ENCODE results near the gene TESK1.
"Not testable (repeated sequence)": the region's sequence is repeated elsewhere in the genome, so short reads cannot be mapped to it uniquely, and the experiment has no call there.

The TESK1 gene

DNA sequence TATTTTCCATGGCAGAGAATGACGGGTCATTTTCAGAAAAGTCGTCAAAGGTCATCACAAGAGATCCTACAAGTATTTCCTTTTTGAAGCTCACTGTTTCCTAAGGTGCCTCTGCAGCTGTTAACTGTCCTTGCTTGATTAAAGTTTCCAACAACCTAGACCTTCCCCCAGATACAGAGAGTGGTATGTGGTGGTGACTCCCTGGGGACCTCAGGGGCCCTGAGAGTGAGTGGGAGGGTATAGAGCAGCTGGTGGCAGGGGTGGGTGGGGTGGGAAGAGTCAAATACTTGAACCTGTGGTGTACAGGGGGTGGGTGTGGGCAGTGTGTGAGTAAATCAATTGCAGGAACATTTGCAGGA lies 14.7 kb downstream of the TESK1 start:
- peak overlapping the region in 2 of 7 experiments; percentile 13 to 32 for H3K4me3 ChIP-seq (ENCODE audit: control insufficient read depth in 1 of 7, extremely low read depth in 1 of 7, insufficient read depth in 4 of 7, low read depth in 2 of 7, low read length in 6 of 7)
- WGBS (ENCODE audit: insufficient coverage): 14% methylated on average over 2 of the region's 2 CpGs
- no peaks in the 10 kb centered on the region for H3K36me3 ChIP-seq (ENCODE audit: control insufficient read depth in 4 of 4, insufficient read depth in 4 of 4, low read length in 3 of 4)
- CTCF ChIA-PET: interaction anchor here (0.8 to 2.6 kb wide), 8 partner anchors 9 to 506 kb away, joined by 3 to 10 read pairs (median 4); no protein-coding TSS in a partner anchor
- H3K27ac ChIP-seq (ENCODE audit: insufficient read depth in 1 of 2, low read depth in 1 of 2, low read length in 2 of 2, poor library complexity in 1 of 2, severe bottlenecking in 2 of 2): no peak overlapping the region
- no peaks in the 10 kb centered on the region for H3K9me3 ChIP-seq (ENCODE audit: control extremely low read depth in 1 of 5, control insufficient read depth in 4 of 5, insufficient read depth in 2 of 5, low read depth in 1 of 5, low read length in 4 of 5)
- DNase-seq: no peak
- H3K4me1 ChIP-seq (ENCODE audit: control extremely low read depth in 1 of 4, control insufficient read depth in 4 of 4, insufficient read depth in 4 of 4, low read length in 3 of 4): peaks cover 0 to 54% (median 33%) of the 10 kb centered on the region in 4 experiments
- POLR2A ChIA-PET: interaction anchor here (1.1 kb wide), 1 partner anchor 135 kb away, joined by 3 read pairs; no protein-coding TSS in a partner anchor
- no peaks in the 10 kb centered on the region for H3K27me3 ChIP-seq (replicated peaks in 2 of 5; ENCODE audit: control insufficient read depth in 4 of 5, insufficient read depth in 5 of 5, low read length in 4 of 5)

DNA sequence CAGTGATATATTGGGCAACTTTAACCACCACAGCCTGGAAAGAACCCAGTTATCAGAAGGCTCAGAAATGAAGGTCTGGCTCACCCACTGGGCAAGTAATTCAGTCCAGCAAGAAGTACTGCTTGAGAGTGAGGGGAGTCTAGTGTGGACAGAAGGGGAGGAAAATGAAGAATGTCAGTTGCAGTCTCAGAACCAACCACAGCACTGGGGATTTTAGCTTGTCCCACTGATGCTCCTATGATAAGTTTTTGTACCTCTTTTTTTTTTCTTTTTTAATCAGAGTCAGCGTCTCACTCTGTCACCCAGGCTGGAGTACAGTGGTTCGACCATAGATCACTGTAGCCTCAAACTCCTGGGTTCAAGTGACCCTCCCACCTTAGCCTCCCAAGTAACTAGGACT lies 22.5 kb downstream of the TESK1 start:
- no peak for DNase-seq
- H3K9me3 ChIP-seq (ENCODE audit: control extremely low read depth in 1 of 5, control insufficient read depth in 4 of 5, insufficient read depth in 2 of 5, low read depth in 1 of 5, low read length in 4 of 5): no peaks in the 10 kb centered on the region
- H3K4me3 ChIP-seq (ENCODE audit: control insufficient read depth in 1 of 7, extremely low read depth in 1 of 7, insufficient read depth in 4 of 7, low read depth in 2 of 7, low read length in 6 of 7): no peak overlapping the region
- POLR2A ChIA-PET: no interaction called here
- no peaks in the 10 kb centered on the region for H3K4me1 ChIP-seq (ENCODE audit: control extremely low read depth in 1 of 4, control insufficient read depth in 4 of 4, insufficient read depth in 4 of 4, low read length in 3 of 4)
- H3K27me3 ChIP-seq (replicated peaks in 2 of 5; ENCODE audit: control insufficient read depth in 4 of 5, insufficient read depth in 5 of 5, low read length in 4 of 5): no peaks in the 10 kb centered on the region
- no peaks in the 10 kb centered on the region for H3K36me3 ChIP-seq (ENCODE audit: control insufficient read depth in 4 of 4, insufficient read depth in 4 of 4, low read length in 3 of 4)
- H3K27ac ChIP-seq (ENCODE audit: insufficient read depth in 1 of 2, low read depth in 1 of 2, low read length in 2 of 2, poor library complexity in 1 of 2, severe bottlenecking in 2 of 2): no peak overlapping the region
- 100% methylated on average over 2 of the region's 2 CpGs for WGBS (ENCODE audit: insufficient coverage)
- CTCF ChIA-PET: interaction anchor here (1.6 to 2.4 kb wide), 4 partner anchors 12 to 24 kb away, joined by 5 to 9 read pairs (median 6); no protein-coding TSS in a partner anchor

DNA sequence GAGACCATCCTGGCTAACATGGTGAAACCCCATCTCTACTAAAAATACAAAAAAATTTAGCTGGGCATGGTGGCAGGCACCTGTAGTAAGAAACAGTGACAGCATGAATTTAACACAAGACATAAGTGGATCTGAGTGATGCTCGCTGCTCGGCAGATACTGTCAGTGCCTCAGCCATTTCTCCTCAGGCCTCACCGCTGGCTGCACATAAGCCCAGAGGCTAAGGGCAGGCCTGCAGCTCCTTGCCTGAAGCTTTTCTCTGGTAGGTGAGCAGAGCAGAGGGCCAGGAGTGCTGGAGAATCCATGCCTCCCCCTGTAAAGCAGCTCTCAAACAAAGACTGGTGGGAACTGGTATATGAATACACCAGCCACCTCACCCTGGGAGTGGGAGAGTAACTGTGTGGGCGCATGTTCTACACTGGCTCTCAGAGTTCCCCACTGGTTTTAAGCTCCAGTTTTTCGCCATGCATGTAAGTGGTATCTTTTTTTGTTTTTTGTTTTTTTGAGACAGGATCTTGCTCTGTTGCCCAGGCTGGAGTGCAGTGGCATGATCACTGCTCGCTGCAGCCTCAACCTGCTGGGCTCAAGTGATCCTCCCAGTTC lies 23.4 kb downstream of the TESK1 start:
- no peak for DNase-seq
- H3K4me1 ChIP-seq (ENCODE audit: control extremely low read depth in 1 of 4, control insufficient read depth in 4 of 4, insufficient read depth in 4 of 4, low read length in 3 of 4): no peaks in the 10 kb centered on the region
- H3K27me3 ChIP-seq (replicated peaks in 2 of 5; ENCODE audit: control insufficient read depth in 4 of 5, insufficient read depth in 5 of 5, low read length in 4 of 5): no peaks in the 10 kb centered on the region
- 97% methylated on average over 6 of the region's 6 CpGs for WGBS (ENCODE audit: insufficient coverage)
- no peaks in the 10 kb centered on the region for H3K9me3 ChIP-seq (ENCODE audit: control extremely low read depth in 1 of 5, control insufficient read depth in 4 of 5, insufficient read depth in 2 of 5, low read depth in 1 of 5, low read length in 4 of 5)
- ChIA-PET CTCF (interaction anchor here (1.5 to 2.4 kb wide), 6 partner anchors 9 to 25 kb away, joined by 5 to 9 read pairs (median 8); no protein-coding TSS in a partner anchor), POLR2A (no interaction called here)
- no peaks in the 10 kb centered on the region for H3K36me3 ChIP-seq (ENCODE audit: control insufficient read depth in 4 of 4, insufficient read depth in 4 of 4, low read length in 3 of 4)
- H3K27ac ChIP-seq (ENCODE audit: insufficient read depth in 1 of 2, low read depth in 1 of 2, low read length in 2 of 2, poor library complexity in 1 of 2, severe bottlenecking in 2 of 2): no peak overlapping the region
- no peak overlapping the region for H3K4me3 ChIP-seq (ENCODE audit: control insufficient read depth in 1 of 7, extremely low read depth in 1 of 7, insufficient read depth in 4 of 7, low read depth in 2 of 7, low read length in 6 of 7)

DNA sequence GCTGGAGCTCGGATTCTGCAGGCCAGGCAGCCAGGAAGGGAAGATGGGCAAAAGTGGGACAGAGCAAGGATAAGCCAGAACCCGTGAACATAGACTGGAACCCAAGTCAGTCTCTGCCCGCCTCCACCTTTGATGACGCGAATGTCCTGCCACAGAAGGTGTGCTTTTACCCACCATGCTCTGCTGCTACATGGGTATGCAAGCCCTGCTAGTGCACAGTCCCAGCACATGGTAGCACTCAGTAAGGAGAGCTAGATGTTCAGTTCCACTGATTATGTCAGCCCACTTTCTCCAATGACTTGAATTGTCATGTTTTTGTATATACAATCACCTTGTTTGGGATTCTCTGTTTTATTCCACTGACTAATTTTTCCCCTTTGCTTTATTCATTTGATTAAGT lies 24.5 kb downstream of the TESK1 start:
- whole genome bisulfite sequencing (ENCODE audit: insufficient coverage): 100% methylated on average over 5 of the region's 5 CpGs
- Histone ChIP-seq H3K27ac (ENCODE audit: insufficient read depth in 1 of 2, low read depth in 1 of 2, low read length in 2 of 2, poor library complexity in 1 of 2, severe bottlenecking in 2 of 2) (no peak overlapping the region), H3K27me3 (replicated peaks in 2 of 5; ENCODE audit: control insufficient read depth in 4 of 5, insufficient read depth in 5 of 5, low read length in 4 of 5) (no peaks in the 10 kb centered on the region), H3K9me3 (ENCODE audit: control extremely low read depth in 1 of 5, control insufficient read depth in 4 of 5, insufficient read depth in 2 of 5, low read depth in 1 of 5, low read length in 4 of 5) (no peaks in the 10 kb centered on the region), H3K36me3 (ENCODE audit: control insufficient read depth in 4 of 4, insufficient read depth in 4 of 4, low read length in 3 of 4) (no peaks in the 10 kb centered on the region), H3K4me1 (ENCODE audit: control extremely low read depth in 1 of 4, control insufficient read depth in 4 of 4, insufficient read depth in 4 of 4, low read length in 3 of 4) (no peaks in the 10 kb centered on the region), H3K4me3 (ENCODE audit: control insufficient read depth in 1 of 7, extremely low read depth in 1 of 7, insufficient read depth in 4 of 7, low read depth in 2 of 7, low read length in 6 of 7) (no peak overlapping the region)
- DNase-seq: no peak
- CTCF ChIA-PET: interaction anchor here (1.5 to 2.4 kb wide), 3 partner anchors 10 to 16 kb away, joined by 8 to 9 read pairs (median 8); no protein-coding TSS in a partner anchor
- POLR2A ChIA-PET: no interaction called here

DNA sequence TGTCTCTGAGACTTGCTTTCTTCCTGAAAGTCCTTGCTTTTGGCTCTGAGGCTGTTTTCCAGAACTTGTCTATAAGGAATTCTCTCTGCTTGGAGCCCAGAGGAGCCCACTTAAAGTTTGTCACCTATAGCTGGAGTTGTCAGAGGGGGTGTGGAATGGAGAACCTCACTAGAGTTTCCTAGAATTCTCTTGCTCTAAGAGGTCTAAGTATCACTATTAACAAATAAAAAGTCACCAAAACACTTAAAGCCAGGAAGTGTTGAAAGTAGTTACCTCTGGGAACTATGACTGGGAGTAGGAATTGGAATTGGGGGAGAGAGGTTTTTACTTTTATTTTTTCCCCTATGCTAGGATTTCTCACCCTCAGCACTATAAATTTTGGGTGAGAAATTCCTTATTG lies 30.7 kb downstream of the TESK1 start:
- H3K9me3 ChIP-seq (ENCODE audit: control extremely low read depth in 1 of 5, control insufficient read depth in 4 of 5, insufficient read depth in 2 of 5, low read depth in 1 of 5, low read length in 4 of 5): peaks cover 0 to 2% (median 0%) of the 10 kb centered on the region in 5 experiments
- H3K27ac ChIP-seq (ENCODE audit: insufficient read depth in 1 of 2, low read depth in 1 of 2, low read length in 2 of 2, poor library complexity in 1 of 2, severe bottlenecking in 2 of 2): no peak overlapping the region
- ChIA-PET CTCF (interaction anchor here (1.0 to 1.9 kb wide), 6 partner anchors 11 to 56 kb away, joined by 3 to 7 read pairs (median 3); no protein-coding TSS in a partner anchor), POLR2A (no interaction called here)
- H3K27me3 ChIP-seq (replicated peaks in 2 of 5; ENCODE audit: control insufficient read depth in 4 of 5, insufficient read depth in 5 of 5, low read length in 4 of 5): no peaks in the 10 kb centered on the region
- H3K4me1 ChIP-seq (ENCODE audit: control extremely low read depth in 1 of 4, control insufficient read depth in 4 of 4, insufficient read depth in 4 of 4, low read length in 3 of 4): peaks cover 6 to 45% (median 30%) of the 10 kb centered on the region in 4 experiments
- H3K4me3 ChIP-seq (ENCODE audit: control insufficient read depth in 1 of 7, extremely low read depth in 1 of 7, insufficient read depth in 4 of 7, low read depth in 2 of 7, low read length in 6 of 7): no peak overlapping the region
- no peaks in the 10 kb centered on the region for H3K36me3 ChIP-seq (ENCODE audit: control insufficient read depth in 4 of 4, insufficient read depth in 4 of 4, low read length in 3 of 4)
- DNase-seq: no peak

DNA sequence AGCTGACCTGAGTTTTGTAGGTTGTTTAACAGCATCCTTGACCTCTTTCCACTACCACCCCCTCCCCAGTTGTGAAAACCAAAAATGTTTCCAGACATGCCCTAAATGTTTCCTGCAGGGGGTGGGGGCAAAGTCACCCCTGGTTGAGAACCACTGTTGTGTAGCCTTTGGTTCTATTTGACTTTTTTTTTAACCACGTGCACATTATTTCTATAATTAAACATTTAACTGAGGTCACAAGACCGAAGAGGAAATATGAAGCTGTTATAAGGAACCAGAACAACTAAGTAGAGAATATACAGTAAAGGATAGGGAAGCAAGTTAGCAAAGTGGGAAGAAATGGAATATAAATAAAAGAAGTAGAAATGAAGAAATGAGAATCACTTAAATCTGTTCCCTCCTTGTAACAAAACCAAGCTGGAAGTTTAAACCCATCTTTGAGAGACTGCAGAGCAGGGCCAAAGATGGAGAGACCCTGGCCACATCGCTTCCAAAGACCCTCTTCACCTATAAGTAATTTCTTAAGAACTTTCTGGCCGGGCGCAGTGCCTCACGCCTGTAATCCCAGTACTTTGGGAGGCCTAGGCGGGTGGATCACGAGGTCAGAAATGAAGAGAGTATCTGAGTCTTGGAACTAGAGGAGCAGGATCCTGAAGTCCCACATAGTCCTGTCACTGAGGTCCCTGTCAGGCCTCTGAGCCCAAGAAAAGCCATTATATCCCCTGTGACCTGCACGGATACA lies 31.2 kb downstream of the TESK1 start:
- H3K36me3 ChIP-seq (ENCODE audit: control insufficient read depth in 4 of 4, insufficient read depth in 4 of 4, low read length in 3 of 4): no peaks in the 10 kb centered on the region
- peak overlapping the region in 1 of 7 experiments; percentile 3 for H3K4me3 ChIP-seq (ENCODE audit: control insufficient read depth in 1 of 7, extremely low read depth in 1 of 7, insufficient read depth in 4 of 7, low read depth in 2 of 7, low read length in 6 of 7)
- ChIA-PET CTCF (interaction anchor here (1.0 to 1.9 kb wide), 5 partner anchors 11 to 56 kb away, joined by 3 to 7 read pairs (median 3); no protein-coding TSS in a partner anchor), POLR2A (no interaction called here)
- H3K9me3 ChIP-seq (ENCODE audit: control extremely low read depth in 1 of 5, control insufficient read depth in 4 of 5, insufficient read depth in 2 of 5, low read depth in 1 of 5, low read length in 4 of 5): peaks cover 0 to 2% (median 0%) of the 10 kb centered on the region in 5 experiments
- 98% methylated on average over 5 of the region's 9 CpGs for WGBS (ENCODE audit: insufficient coverage)
- H3K4me1 ChIP-seq (ENCODE audit: control extremely low read depth in 1 of 4, control insufficient read depth in 4 of 4, insufficient read depth in 4 of 4, low read length in 3 of 4): peaks cover 6 to 49% (median 30%) of the 10 kb centered on the region in 4 experiments
- H3K27me3 ChIP-seq (replicated peaks in 2 of 5; ENCODE audit: control insufficient read depth in 4 of 5, insufficient read depth in 5 of 5, low read length in 4 of 5): no peaks in the 10 kb centered on the region
- peak in 1 of 3 donors; percentile 40 for DNase-seq
- no peak overlapping the region for H3K27ac ChIP-seq (ENCODE audit: insufficient read depth in 1 of 2, low read depth in 1 of 2, low read length in 2 of 2, poor library complexity in 1 of 2, severe bottlenecking in 2 of 2)

DNA sequence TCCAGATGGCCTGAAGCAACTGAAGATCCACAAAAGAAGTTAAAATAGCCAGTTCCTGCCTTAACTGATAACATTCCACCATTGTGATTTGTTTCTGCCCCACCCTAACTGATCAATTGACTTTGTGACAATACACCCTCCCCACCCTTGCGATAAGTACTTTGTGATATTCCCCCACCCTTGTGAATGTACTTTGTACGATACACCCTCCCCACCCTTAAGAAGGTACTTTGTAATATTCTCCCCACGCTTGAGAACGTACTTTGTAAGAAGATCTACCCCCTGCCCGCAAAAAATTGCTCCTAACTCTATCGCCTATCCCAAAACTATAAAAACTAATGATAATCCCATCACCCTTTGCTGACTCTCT lies 31.8 kb downstream of the TESK1 start:
- H3K27me3 ChIP-seq (replicated peaks in 2 of 5; ENCODE audit: control insufficient read depth in 4 of 5, insufficient read depth in 5 of 5, low read length in 4 of 5); H3K9me3 ChIP-seq (ENCODE audit: control extremely low read depth in 1 of 5, control insufficient read depth in 4 of 5, insufficient read depth in 2 of 5, low read depth in 1 of 5, low read length in 4 of 5); POLR2A ChIA-PET; H3K4me3 ChIP-seq (ENCODE audit: control insufficient read depth in 1 of 7, extremely low read depth in 1 of 7, insufficient read depth in 4 of 7, low read depth in 2 of 7, low read length in 6 of 7); H3K27ac ChIP-seq (ENCODE audit: insufficient read depth in 1 of 2, low read depth in 1 of 2, low read length in 2 of 2, poor library complexity in 1 of 2, severe bottlenecking in 2 of 2); H3K36me3 ChIP-seq (ENCODE audit: control insufficient read depth in 4 of 4, insufficient read depth in 4 of 4, low read length in 3 of 4); DNase-seq: not testable (repeated sequence)
- H3K4me1 ChIP-seq (ENCODE audit: control extremely low read depth in 1 of 4, control insufficient read depth in 4 of 4, insufficient read depth in 4 of 4, low read length in 3 of 4): peaks cover 6 to 54% (median 31%) of the 10 kb centered on the region in 4 experiments
- WGBS (ENCODE audit: insufficient coverage): 100% methylated on average over 5 of the region's 6 CpGs
- CTCF ChIA-PET: interaction anchor here (1.0 to 1.9 kb wide), 4 partner anchors 10 to 55 kb away, joined by 3 to 7 read pairs (median 3); no protein-coding TSS in a partner anchor
